ENCODE data around the gene EMP2.

DNA sequence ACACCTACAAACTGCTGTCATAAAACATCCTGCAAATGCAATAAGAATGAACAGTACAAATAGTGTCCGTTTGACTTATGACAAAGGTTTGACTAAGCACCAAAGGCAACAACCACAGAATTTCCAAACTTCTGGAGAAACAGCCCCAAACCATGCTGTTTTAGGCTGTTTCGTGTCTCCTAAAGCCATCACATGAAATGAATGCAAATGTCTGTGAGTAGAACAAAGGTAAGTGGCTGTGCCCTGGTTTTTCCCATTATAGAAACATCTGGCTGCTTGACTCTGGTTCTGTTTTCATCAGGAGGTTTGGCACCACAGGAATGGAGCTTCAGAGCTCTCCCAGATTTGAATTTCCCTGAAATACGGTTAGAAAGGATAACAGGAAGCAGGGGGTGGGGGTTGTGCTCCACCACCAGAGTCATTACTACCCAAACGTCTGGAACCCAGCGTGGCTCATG is 4.6 kb upstream of the EMP2 start:
- TF ChIP-seq, protein P1, sequence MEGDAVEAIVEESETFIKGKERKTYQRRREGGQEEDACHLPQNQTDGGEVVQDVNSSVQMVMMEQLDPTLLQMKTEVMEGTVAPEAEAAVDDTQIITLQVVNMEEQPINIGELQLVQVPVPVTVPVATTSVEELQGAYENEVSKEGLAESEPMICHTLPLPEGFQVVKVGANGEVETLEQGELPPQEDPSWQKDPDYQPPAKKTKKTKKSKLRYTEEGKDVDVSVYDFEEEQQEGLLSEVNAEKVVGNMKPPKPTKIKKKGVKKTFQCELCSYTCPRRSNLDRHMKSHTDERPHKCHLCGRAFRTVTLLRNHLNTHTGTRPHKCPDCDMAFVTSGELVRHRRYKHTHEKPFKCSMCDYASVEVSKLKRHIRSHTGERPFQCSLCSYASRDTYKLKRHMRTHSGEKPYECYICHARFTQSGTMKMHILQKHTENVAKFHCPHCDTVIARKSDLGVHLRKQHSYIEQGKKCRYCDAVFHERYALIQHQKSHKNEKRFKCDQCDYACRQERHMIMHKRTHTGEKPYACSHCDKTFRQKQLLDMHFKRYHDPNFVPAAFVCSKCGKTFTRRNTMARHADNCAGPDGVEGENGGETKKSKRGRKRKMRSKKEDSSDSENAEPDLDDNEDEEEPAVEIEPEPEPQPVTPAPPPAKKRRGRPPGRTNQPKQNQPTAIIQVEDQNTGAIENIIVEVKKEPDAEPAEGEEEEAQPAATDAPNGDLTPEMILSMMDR (IDR thresholded peaks at IDR 0.05), result no peak
- no peak for TF ChIP-seq POLR2A (IDR thresholded peaks at IDR 0.05)

Data from adrenal gland (tissue), 5 donors.